Measurements from ENCODE around the gene TAF9B.
"Not testable (repeated sequence)": the region's sequence is repeated elsewhere in the genome, so short reads cannot be mapped to it uniquely, and the experiment has no call there.

The TAF9B gene

GRCh38 chrX:78103001-78103622, 36.3 kb downstream of the TAF9B start:
- peak overlapping the region; percentile 43 for H3K4me3 ChIP-seq (ENCODE audit: low read depth, low read length)
- in situ Hi-C loops (cut with HindIII; ENCODE audit: low sequenced_read_pairs): no loop called here
- TF ChIP-seq CTCF (IDR thresholded peaks at IDR 0.05; ENCODE audit: low read depth, low read length): no peak
- no peak for DNase-seq (ENCODE audit: low read depth, low spot score)

- no peak for DNase-seq (ENCODE audit: low read depth, low spot score)
- in situ Hi-C loops (cut with HindIII; ENCODE audit: low sequenced_read_pairs): no loop called here
These were observed 37.4 kb downstream of the TAF9B start for GRCh38 chrX:78102091-78102490.

GRCh38 chrX:78098108-78098507, 41.3 kb downstream of the TAF9B start:
- DNase-seq (ENCODE audit: low read depth, low spot score): no peak
- in situ Hi-C loops (cut with HindIII; ENCODE audit: low sequenced_read_pairs): no loop called here
- TF ChIP-seq CTCF (IDR thresholded peaks at IDR 0.05; ENCODE audit: low read depth, low read length): no peak
- no peak overlapping the region for H3K4me3 ChIP-seq (ENCODE audit: low read depth, low read length)

More at GRCh38 chrX:78102091-78102490, 37.4 kb downstream of the TAF9B start:
- no peak overlapping the region for H3K4me3 ChIP-seq (ENCODE audit: low read depth, low read length)
- no peak for TF ChIP-seq CTCF (IDR thresholded peaks at IDR 0.05; ENCODE audit: low read depth, low read length)

- DNase-seq (ENCODE audit: low read depth, low spot score): peak; percentile 62
- peak; percentile 38 for TF ChIP-seq CTCF (IDR thresholded peaks at IDR 0.05; ENCODE audit: low read depth, low read length)
- in situ Hi-C loops (cut with HindIII; ENCODE audit: low sequenced_read_pairs): no loop called here
These were observed 47.2 kb downstream of the TAF9B start for GRCh38 chrX:78092296-78092695.

GRCh38 chrX:78081413-78081812, 58.0 kb downstream of the TAF9B start:
- in situ Hi-C loops (cut with HindIII; ENCODE audit: low sequenced_read_pairs); H3K4me3 ChIP-seq (ENCODE audit: low read depth, low read length); DNase-seq (ENCODE audit: low read depth, low spot score): not testable (repeated sequence)

More at GRCh38 chrX:78092296-78092695, 47.2 kb downstream of the TAF9B start:
- H3K4me3 ChIP-seq (ENCODE audit: low read depth, low read length): no peak overlapping the region

Data from astrocyte of the spinal cord (primary cell).